ENCODE results near the gene BCL11A.

The BCL11A gene

DNA sequence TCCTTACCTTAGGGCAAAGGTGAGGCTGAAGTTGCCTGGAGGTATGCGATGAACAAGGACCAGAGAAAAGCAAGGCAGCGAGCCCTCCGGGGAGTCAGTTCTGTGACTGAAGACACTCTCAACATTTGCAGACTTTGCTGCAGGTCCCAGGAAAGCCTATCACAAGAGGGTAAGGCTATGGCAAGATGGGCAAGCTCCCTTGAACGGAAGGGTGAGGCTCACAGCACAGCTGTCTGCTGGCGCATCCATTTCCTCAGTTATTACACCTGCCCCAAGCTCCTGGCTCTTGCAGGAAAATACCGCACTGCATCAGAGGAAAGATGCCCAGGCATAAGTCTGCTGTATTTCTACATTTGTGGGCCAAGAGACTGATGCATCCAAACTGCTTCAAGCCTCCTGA is 141.4 kb downstream of the BCL11A start:
- Histone ChIP-seq H3K27me3 (ENCODE audit: insufficient read depth, poor library complexity, severe bottlenecking) (no peaks in the 10 kb centered on the region), H3K9me3 (ENCODE audit: severe bottlenecking) (no peaks in the 10 kb centered on the region), H3K4me3 (ENCODE audit: severe bottlenecking) (no peak overlapping the region), H3K36me3 (ENCODE audit: low read depth) (no peaks in the 10 kb centered on the region), H3K4me1 (ENCODE audit: insufficient read depth, poor library complexity, severe bottlenecking) (no peaks in the 10 kb centered on the region), H3K27ac (ENCODE audit: poor library complexity, severe bottlenecking) (no peak overlapping the region)
- no peak for DNase-seq (ENCODE audit: low spot score)
- TF ChIP-seq, protein P1, sequence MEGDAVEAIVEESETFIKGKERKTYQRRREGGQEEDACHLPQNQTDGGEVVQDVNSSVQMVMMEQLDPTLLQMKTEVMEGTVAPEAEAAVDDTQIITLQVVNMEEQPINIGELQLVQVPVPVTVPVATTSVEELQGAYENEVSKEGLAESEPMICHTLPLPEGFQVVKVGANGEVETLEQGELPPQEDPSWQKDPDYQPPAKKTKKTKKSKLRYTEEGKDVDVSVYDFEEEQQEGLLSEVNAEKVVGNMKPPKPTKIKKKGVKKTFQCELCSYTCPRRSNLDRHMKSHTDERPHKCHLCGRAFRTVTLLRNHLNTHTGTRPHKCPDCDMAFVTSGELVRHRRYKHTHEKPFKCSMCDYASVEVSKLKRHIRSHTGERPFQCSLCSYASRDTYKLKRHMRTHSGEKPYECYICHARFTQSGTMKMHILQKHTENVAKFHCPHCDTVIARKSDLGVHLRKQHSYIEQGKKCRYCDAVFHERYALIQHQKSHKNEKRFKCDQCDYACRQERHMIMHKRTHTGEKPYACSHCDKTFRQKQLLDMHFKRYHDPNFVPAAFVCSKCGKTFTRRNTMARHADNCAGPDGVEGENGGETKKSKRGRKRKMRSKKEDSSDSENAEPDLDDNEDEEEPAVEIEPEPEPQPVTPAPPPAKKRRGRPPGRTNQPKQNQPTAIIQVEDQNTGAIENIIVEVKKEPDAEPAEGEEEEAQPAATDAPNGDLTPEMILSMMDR (IDR thresholded peaks at IDR 0.05; ENCODE audit: poor library complexity, severe bottlenecking), result no peak
- no peak for ATAC-seq (ENCODE audit: low read depth)

DNA sequence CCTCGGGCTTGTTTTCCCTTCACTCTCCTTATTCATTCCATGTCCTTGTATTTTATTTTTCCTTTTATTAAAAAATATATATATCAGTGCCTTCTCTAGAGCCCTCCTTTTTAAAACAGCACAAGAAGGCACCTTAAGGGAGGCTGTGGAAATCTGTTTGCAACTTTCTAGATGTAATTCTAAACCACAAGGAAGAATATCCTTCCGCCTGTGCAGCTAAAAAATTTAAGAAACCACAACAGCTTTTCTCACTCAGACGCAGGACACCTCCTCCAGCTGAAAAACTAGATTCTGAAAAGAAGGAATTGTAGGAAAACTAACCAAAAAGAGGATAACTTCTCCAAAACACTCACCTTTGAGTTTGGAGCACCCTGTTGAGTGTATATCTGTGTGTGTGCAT is 142.2 kb downstream of the BCL11A start:
- no peak for DNase-seq (ENCODE audit: low spot score)

DNA sequence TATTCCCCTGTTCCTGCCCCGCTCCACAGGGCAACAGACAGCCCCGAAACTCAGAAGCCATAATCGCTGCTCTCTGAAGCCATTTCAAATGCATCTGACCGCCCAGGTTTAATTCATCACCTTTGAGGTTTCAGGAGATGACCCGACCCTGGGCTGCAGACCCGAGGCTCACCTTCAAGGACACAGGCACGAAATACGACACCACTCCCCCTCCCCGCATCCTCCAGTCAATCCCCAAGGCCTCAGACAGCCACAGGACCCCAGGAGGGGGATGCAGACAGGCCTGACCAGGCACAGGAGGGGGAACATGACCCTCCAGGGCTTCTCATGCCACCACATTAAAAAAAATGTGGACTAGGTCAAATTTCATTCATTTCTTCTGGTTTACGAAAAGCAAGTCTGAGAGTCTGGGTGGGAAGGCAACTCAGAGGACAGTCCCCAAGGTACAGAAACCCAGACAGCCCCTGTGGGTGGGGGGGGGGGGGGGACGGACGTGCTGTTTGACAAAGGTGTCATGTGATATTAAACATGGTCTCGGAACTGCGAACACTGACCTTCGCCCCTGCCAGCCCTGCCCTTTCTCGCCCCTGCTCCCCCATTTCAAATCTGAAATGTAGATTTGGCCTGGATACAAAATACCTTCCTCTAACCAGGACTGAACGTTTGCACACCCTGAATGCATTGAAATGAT is 142.9 kb downstream of the BCL11A start:
- Histone ChIP-seq H3K27ac (ENCODE audit: poor library complexity, severe bottlenecking) (no peak overlapping the region), H3K4me1 (ENCODE audit: insufficient read depth, poor library complexity, severe bottlenecking) (no peaks in the 10 kb centered on the region), H3K36me3 (ENCODE audit: low read depth) (no peaks in the 10 kb centered on the region), H3K4me3 (ENCODE audit: severe bottlenecking) (no peak overlapping the region), H3K27me3 (ENCODE audit: insufficient read depth, poor library complexity, severe bottlenecking) (no peaks in the 10 kb centered on the region), H3K9me3 (ENCODE audit: severe bottlenecking) (no peaks in the 10 kb centered on the region)
- TF ChIP-seq, protein P1 (IDR thresholded peaks at IDR 0.05; ENCODE audit: poor library complexity, severe bottlenecking), result no peak
- no peak for ATAC-seq (ENCODE audit: low read depth)
- no peak for DNase-seq (ENCODE audit: low spot score)

More for the DNA sequence above, 142.2 kb downstream of the BCL11A start:
- Histone ChIP-seq H3K9me3 (ENCODE audit: severe bottlenecking) (no peaks in the 10 kb centered on the region), H3K4me1 (ENCODE audit: insufficient read depth, poor library complexity, severe bottlenecking) (no peaks in the 10 kb centered on the region), H3K27ac (ENCODE audit: poor library complexity, severe bottlenecking) (no peak overlapping the region), H3K4me3 (ENCODE audit: severe bottlenecking) (no peak overlapping the region), H3K27me3 (ENCODE audit: insufficient read depth, poor library complexity, severe bottlenecking) (no peaks in the 10 kb centered on the region), H3K36me3 (ENCODE audit: low read depth) (no peaks in the 10 kb centered on the region)
- no peak for ATAC-seq (ENCODE audit: low read depth)
- TF ChIP-seq, protein P1 (IDR thresholded peaks at IDR 0.05; ENCODE audit: poor library complexity, severe bottlenecking), result no peak

DNA sequence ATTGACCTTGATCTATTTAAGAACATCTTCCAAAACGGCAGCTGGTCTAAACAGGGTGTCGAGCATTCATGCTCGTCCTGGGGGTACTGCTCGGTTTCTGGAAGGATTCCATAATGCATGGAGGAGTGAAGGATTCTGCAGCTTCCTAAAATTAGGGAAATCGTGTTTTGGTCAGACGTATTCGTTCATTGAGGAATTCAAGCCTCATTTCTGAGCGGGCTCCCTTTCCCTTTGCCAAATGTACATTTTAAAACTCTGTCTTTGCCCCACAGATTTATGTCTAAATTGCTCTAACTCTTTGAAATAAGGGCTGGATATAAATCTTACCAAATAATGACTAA is 144.0 kb downstream of the BCL11A start:
- ATAC-seq (ENCODE audit: low read depth), result no peak
- no peaks in the 10 kb centered on the region for H3K9me3 ChIP-seq (ENCODE audit: severe bottlenecking)

More for the DNA sequence above, 144.0 kb downstream of the BCL11A start:
- Histone ChIP-seq H3K4me3 (ENCODE audit: severe bottlenecking) (no peak overlapping the region), H3K36me3 (ENCODE audit: low read depth) (no peaks in the 10 kb centered on the region), H3K27ac (ENCODE audit: poor library complexity, severe bottlenecking) (no peak overlapping the region), H3K27me3 (ENCODE audit: insufficient read depth, poor library complexity, severe bottlenecking) (no peaks in the 10 kb centered on the region), H3K4me1 (ENCODE audit: insufficient read depth, poor library complexity, severe bottlenecking) (no peaks in the 10 kb centered on the region)
- TF ChIP-seq, protein P1 (IDR thresholded peaks at IDR 0.05; ENCODE audit: poor library complexity, severe bottlenecking), result no peak
- DNase-seq (ENCODE audit: low spot score), result no peak

All from RWPE2 (cell line).